B cell (primary cell): ENCODE results near the gene RRP1. TPM values are rescaled to one million over a fixed set of nuclear protein-coding genes. Genes with fewer than 3 reads are reported as not detected.

Experiments
- ATAC-seq: fragments of 200-7000 bp; cut with Tn5 transposase; one replicate; pipeline ENCODE4 v1.10.0; 2021; ENCODE audit warnings: low read depth, mild to moderate bottlenecking, moderate number of reproducible peaks, moderate library complexity
- CTCF ChIA-PET: fragments of 350-600 bp; sonication (Branson Sonifier 250); formaldehyde crosslinking; loops from one replicate; lab custom pipeline; 2021; ENCODE audit warnings: antibody characterized with exemption, inconsistent platforms; lab: Charles Lee
- POLR2A ChIA-PET: fragments of 350-600 bp; sonication (Branson Sonifier 250); formaldehyde crosslinking; loops from one replicate; lab custom pipeline; 2021; ENCODE audit warnings: antibody characterized with exemption; lab: Charles Lee
- DNase-seq: peaks from one replicate; pipeline ENCODE4 v3.0.0; 2013
- H2AFZ ChIP-seq: 2 replicates; pipeline ENCODE4 v1.6.1; 2012; ENCODE audit warnings: mild to moderate bottlenecking, low read depth, low read length; ENCODE audit not compliant: insufficient read depth, poor library complexity, severe bottlenecking
- H3K27ac ChIP-seq, 2 donors: 1 replicate in 1 of 2; 2 replicates in 1 of 2; pipeline ENCODE4 v1.5.1; 2012 to 2013; ENCODE audit warnings: low read length in 2 of 2, mild to moderate bottlenecking in 2 of 2, moderate library complexity in 1 of 2
- H3K27me3 ChIP-seq, 4 experiments: fragments of 200-600 bp in 1 of 4; sonication (generic) in 1 of 4; replicated peaks in 1 of 4; 1 replicate in 2 of 4; 2 replicates in 2 of 4; pipeline versions ENCODE4 v1.6.1 to v1.7.0; 2013 to 2016; ENCODE audit warnings: low read length in 3 of 4, mild to moderate bottlenecking in 2 of 4, mixed read lengths in 1 of 4, moderate library complexity in 1 of 4; ENCODE audit not compliant: insufficient read depth in 4 of 4, control insufficient read depth in 3 of 4; ENCODE audit errors: control extremely low read depth in 1 of 4
- H3K36me3 ChIP-seq, 2 experiments: replicated peaks in 1 of 2; 1 replicate in 1 of 2; 2 replicates in 1 of 2; pipeline versions ENCODE4 v1.6.1 to v1.7.1; 2013; ENCODE audit warnings: low read length in 1 of 2; ENCODE audit not compliant: insufficient read depth in 2 of 2, control insufficient read depth in 1 of 2; ENCODE audit errors: control extremely low read depth in 1 of 2, extremely low read depth in 1 of 2
- H3K4me1 ChIP-seq, 2 donors: fragments of 200-600 bp in 1 of 2; sonication (generic) in 1 of 2; 1 replicate in 1 of 2; 2 replicates in 1 of 2; pipeline versions ENCODE4 v1.5.1 to v1.6.1; 2013 to 2017; ENCODE audit warnings: low read length in 2 of 2; ENCODE audit not compliant: control insufficient read depth in 2 of 2, insufficient read depth in 2 of 2
- H3K4me2 ChIP-seq: replicated peaks from 2 replicates; pipeline ENCODE3; 2012; ENCODE audit warnings: mild to moderate bottlenecking, low read depth, low read length; ENCODE audit not compliant: poor library complexity, severe bottlenecking
- H3K4me3 ChIP-seq, 5 experiments: fragments of 200-600 bp in 1 of 5; sonication (generic) in 1 of 5; 1 replicate in 3 of 5; 2 replicates in 2 of 5; pipeline versions ENCODE4 v1.5.1 to v1.7.0; 2011 to 2016; ENCODE audit warnings: low read length in 4 of 5, mild to moderate bottlenecking in 4 of 5, low read depth in 2 of 5, control low read depth in 1 of 5, moderate library complexity in 1 of 5; ENCODE audit not compliant: insufficient read depth in 1 of 5; ENCODE audit errors: control extremely low read depth in 1 of 5, extremely low read depth in 1 of 5
- H3K79me2 ChIP-seq: fragments of 200-600 bp; sonication (generic); one replicate; pipeline ENCODE4 v1.6.0; 2016; ENCODE audit warnings: low read length; ENCODE audit not compliant: control insufficient read depth, insufficient read depth
- H3K9ac ChIP-seq: fragments of 200-600 bp; sonication (generic); 2 replicates; pipeline ENCODE4 v1.6.1; 2017; ENCODE audit warnings: mild to moderate bottlenecking, low read length, moderate library complexity
- H3K9me3 ChIP-seq, 3 donors: one replicate each; pipeline versions ENCODE4 v1.6.1 to v1.7.1; 2013; ENCODE audit warnings: low read length in 2 of 3; ENCODE audit not compliant: control insufficient read depth in 2 of 3, insufficient read depth in 1 of 3; ENCODE audit errors: control extremely low read depth in 1 of 3
- H4K20me1 ChIP-seq: 2 replicates; pipeline ENCODE4 v1.6.0; 2012; ENCODE audit warnings: mild to moderate bottlenecking, low read length; ENCODE audit not compliant: insufficient read depth, control insufficient read depth, poor library complexity, severe bottlenecking
- H3K27ac Mint-ChIP-seq: one replicate; pipeline ENCODE4 v1.8.0; 2021; ENCODE audit warnings: mixed read lengths
- H3K27me3 Mint-ChIP-seq: one replicate; pipeline ENCODE4 v1.8.0; 2021; ENCODE audit warnings: mixed read lengths
- H3K4me1 Mint-ChIP-seq: one replicate; pipeline ENCODE4 v1.8.0; 2021; ENCODE audit warnings: mixed read lengths
- H3K4me3 Mint-ChIP-seq: one replicate; pipeline ENCODE4 v1.8.0; 2021; ENCODE audit warnings: mixed read lengths
- H3K9me3 Mint-ChIP-seq: one replicate; pipeline ENCODE4 v1.8.0; 2022; ENCODE audit warnings: mixed read lengths; ENCODE audit not compliant: insufficient read depth
- EZH2 ChIP-seq: IDR thresholded peaks from 2 replicates; pipeline ENCODE4 v1.6.1; 2012; ENCODE audit warnings: borderline replicate concordance, low read depth, mild to moderate bottlenecking, moderate library complexity, low read length; ENCODE audit not compliant: insufficient read depth, poor library complexity, severe bottlenecking
- WGBS: methylation state at CpG from one replicate; pipeline ENCODE4 v1.1.5; 2013; ENCODE audit warnings: missing lambda C conversion rate; ENCODE audit not compliant: insufficient coverage; 5-methylcytosine and 5-hydroxymethylcytosine counted together
- intact Hi-C: fragments of 100-400 bp; cut with micrococcal nuclease; formaldehyde crosslinking; loops from one replicate; pipeline ENCODE4 v1.10.0; 2022
- polyA plus RNA-seq: library from polyadenylated mRNA; depleted of rRNA; stranded (reverse); fragments of >200 nt; gene quantifications from 2 replicates; pipeline ENCODE4 v1.2.3, GENCODE V29; 2012
- total RNA-seq, 2 donors: library from RNA; stranded (reverse); fragments of 120-200 nt in 1 of 2; gene quantifications; 1 replicate in 1 of 2; 2 replicates in 1 of 2; pipeline versions ENCODE4 v1.2.3 to v1.2.4, GENCODE V29; 2013 to 2022
- TF ChIP-seq, protein P1 (sequence below): fragments of 200-600 bp; IDR thresholded peaks from one replicate; pipeline ENCODE4 v1.8.0; 2022; ENCODE audit warnings: antibody characterized with exemption, mild to moderate bottlenecking

The RRP1 gene
- total and polyA plus RNA-seq, 2 donors (not counting 1 experiment from before 2014, with no cell fraction given) = 9.6 to 27.8 TPM

DNA sequence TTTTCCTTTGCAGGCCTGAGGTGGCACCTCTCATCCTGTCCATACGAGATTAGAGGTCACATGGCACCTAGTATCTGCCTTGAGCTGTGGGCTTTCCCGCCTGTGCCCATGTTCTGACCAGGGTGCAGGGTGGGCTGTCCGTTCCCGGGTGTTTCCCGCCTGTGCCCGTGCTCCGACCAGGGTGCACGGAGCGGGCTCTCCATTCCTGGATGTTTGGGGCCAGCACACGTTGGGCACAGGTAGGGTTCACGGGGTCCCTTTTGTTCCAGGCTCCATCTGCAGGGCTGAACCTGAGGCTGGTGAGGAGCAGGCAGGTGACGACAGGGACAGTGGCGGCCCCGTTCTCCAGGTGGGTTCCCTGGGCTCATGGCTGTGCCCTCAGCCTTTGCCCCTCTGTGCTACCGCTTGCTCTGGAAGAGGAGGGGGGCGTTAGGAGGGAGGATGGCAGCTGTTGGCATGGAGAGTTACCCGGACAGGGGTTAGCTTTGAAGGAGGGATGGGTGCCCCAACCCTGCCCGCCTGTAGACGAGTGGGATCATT is 10.0 kb downstream of the RRP1 start:
- H3K9me3 Mint-ChIP-seq = no peaks in the 10 kb centered on the region
- no peak overlapping the region for H3K9ac ChIP-seq
- no peak overlapping the region for H3K4me3 Mint-ChIP-seq
- TF ChIP-seq EZH2 = no peak
- TF ChIP-seq, protein P1, sequence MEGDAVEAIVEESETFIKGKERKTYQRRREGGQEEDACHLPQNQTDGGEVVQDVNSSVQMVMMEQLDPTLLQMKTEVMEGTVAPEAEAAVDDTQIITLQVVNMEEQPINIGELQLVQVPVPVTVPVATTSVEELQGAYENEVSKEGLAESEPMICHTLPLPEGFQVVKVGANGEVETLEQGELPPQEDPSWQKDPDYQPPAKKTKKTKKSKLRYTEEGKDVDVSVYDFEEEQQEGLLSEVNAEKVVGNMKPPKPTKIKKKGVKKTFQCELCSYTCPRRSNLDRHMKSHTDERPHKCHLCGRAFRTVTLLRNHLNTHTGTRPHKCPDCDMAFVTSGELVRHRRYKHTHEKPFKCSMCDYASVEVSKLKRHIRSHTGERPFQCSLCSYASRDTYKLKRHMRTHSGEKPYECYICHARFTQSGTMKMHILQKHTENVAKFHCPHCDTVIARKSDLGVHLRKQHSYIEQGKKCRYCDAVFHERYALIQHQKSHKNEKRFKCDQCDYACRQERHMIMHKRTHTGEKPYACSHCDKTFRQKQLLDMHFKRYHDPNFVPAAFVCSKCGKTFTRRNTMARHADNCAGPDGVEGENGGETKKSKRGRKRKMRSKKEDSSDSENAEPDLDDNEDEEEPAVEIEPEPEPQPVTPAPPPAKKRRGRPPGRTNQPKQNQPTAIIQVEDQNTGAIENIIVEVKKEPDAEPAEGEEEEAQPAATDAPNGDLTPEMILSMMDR = no peak
- peaks cover under 1 to 6% of the 10 kb centered on the region in 2 donors for H3K4me1 ChIP-seq
- ChIA-PET POLR2A (no interaction called here), CTCF (no interaction called here)
- no peak overlapping the region for H3K4me3 ChIP-seq
- peaks cover 15% of the 10 kb centered on the region for H4K20me1 ChIP-seq
- no peaks in the 10 kb centered on the region for H3K4me1 Mint-ChIP-seq
- no peak overlapping the region for H3K27ac Mint-ChIP-seq
- DNase-seq (no peak), ATAC-seq (no peak)
- H3K4me2 ChIP-seq = no peak overlapping the region
- intact Hi-C loops = no loop called here
- no peak overlapping the region for H3K27ac ChIP-seq
- no peaks in the 10 kb centered on the region for H3K27me3 Mint-ChIP-seq
- 98% methylated on average over 19 of the region's 19 CpGs for WGBS
- peaks cover 0 to 87% of the 10 kb centered on the region in 2 experiments for H3K36me3 ChIP-seq
- no peak overlapping the region for H2AFZ ChIP-seq
- H3K27me3 ChIP-seq = no peaks in the 10 kb centered on the region
- peaks cover under 1% of the 10 kb centered on the region for H3K79me2 ChIP-seq
- H3K9me3 ChIP-seq = no peaks in the 10 kb centered on the region

DNA sequence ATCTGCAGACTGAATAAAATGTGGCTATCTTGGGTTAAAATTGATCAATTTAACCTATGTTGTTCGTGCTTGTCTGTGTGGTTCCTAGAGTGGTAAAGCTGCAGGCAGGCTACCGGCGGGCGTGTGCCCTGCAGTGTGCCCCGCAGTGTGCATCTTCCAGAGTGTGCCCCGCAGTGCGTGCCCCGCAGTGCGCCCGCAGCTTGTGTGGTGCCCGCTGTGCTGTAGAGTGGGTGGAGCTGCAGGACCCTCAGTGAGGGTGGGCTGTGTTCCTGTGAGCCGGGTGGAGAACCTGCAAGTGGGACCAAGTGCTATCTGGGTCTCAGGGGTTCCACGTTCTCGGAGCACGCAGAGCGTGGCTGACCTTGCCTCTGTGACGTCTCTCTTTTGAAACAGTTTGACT is 10.7 kb downstream of the RRP1 start:
- POLR2A ChIA-PET = no interaction called here
- intact Hi-C loops = loop anchor here (10.0 kb wide), 1 partner anchor 65 kb away; the partner anchor contains the start of gene AGPAT3
- Mint-ChIP-seq H3K27me3 (no peaks in the 10 kb centered on the region), H3K4me1 (peaks cover 3% of the 10 kb centered on the region), H3K4me3 (no peak overlapping the region), H3K9me3 (no peaks in the 10 kb centered on the region), H3K27ac (no peak overlapping the region)
- Histone ChIP-seq H3K27ac (no peak overlapping the region), H3K4me3 (no peak overlapping the region), H3K27me3 (no peaks in the 10 kb centered on the region), H3K36me3 (peaks cover 0 to 82% of the 10 kb centered on the region in 2 experiments), H3K9ac (no peak overlapping the region), H2AFZ (no peak overlapping the region), H4K20me1 (peaks cover 21% of the 10 kb centered on the region), H3K79me2 (no peaks in the 10 kb centered on the region), H3K4me2 (no peak overlapping the region), H3K9me3 (no peaks in the 10 kb centered on the region), H3K4me1 (peaks cover 8 to 13% of the 10 kb centered on the region in 2 donors)
- TF ChIP-seq, protein P1 = no peak
- TF ChIP-seq EZH2 = no peak
- no peak for DNase-seq
- 98% methylated on average over 16 of the region's 17 CpGs for WGBS
- ATAC-seq = no peak
- CTCF ChIA-PET = no interaction called here
